AG04449 (cell line): ENCODE results near the gene NPPB.

ENCODE experiments used
- CTCF ChIA-PET: fragments of 350-600 bp; formaldehyde crosslinking; extraction: SDS; loops from one replicate; lab custom pipeline; 2021; ENCODE audit warnings: antibody characterized with exemption; lab: Yijun Ruan, JAX
- POLR2A ChIA-PET: fragments of 400-600, 350-600 bp; formaldehyde crosslinking; extraction: SDS; loops from one replicate; lab custom pipeline; 2020; ENCODE audit warnings: antibody characterized with exemption, inconsistent platforms; lab: Yijun Ruan, JAX
- DNase-seq: peaks from one replicate; pipeline ENCODE4 v3.0.0-alpha.2; 2010; ENCODE audit warnings: low read depth, low spot score
- H3K4me3 ChIP-seq: 2 replicates; pipeline ENCODE4 v1.5.1; 2011; ENCODE audit warnings: low read depth, mild to moderate bottlenecking, control low read depth, low read length
- CTCF ChIP-seq: IDR thresholded peaks from one replicate; pipeline ENCODE4 v1.5.1; 2011; ENCODE audit warnings: mild to moderate bottlenecking, moderate library complexity, low read length, control low read depth, inconsistent platforms; ENCODE audit not compliant: insufficient read depth; ENCODE audit errors: missing control alignments

NPPB gene

GRCh38 chr1:11847667-11848372 is 10.9 kb downstream of the NPPB start, which contains the start of gene NPPA:
Gene NPPA, minus strand, starts transcription at chr1:11847783. Its CDS starts 99 bp downstream, at chr1:11847684.
- TF ChIP-seq CTCF = no peak
- H3K4me3 ChIP-seq = no peak within 1 kb of the TSS
- no peak for DNase-seq
- CTCF ChIA-PET = interaction anchor here (0.8 to 3.7 kb wide), 3 partner anchors 10 to 811 kb away, joined by 3 to 15 read pairs (median 3); no protein-coding TSS in a partner anchor
- POLR2A ChIA-PET = interaction anchor here (1.4 kb wide), 1 partner anchor 61 kb away, joined by 5 read pairs; no protein-coding TSS in a partner anchor

GRCh38 chr1:11845641-11846335 is 13.0 kb downstream of the NPPB start:
- no peak overlapping the region for H3K4me3 ChIP-seq
- no peak for DNase-seq
- ChIA-PET POLR2A (interaction anchor here (1.3 kb wide), 1 partner anchor 64 kb away, joined by 6 read pairs; no protein-coding TSS in a partner anchor), CTCF (no interaction called here)
- no peak for TF ChIP-seq CTCF

GRCh38 chr1:11842154-11843041 is 16.3 kb downstream of the NPPB start:
- no peak for DNase-seq
- ChIA-PET POLR2A (no interaction called here), CTCF (interaction anchor here (1.5 to 8.9 kb wide), 4 partner anchors 8 to 50 kb away, joined by 3 to 86 read pairs (median 28); no protein-coding TSS in a partner anchor)
- no peak overlapping the region for H3K4me3 ChIP-seq
- TF ChIP-seq CTCF = no peak

GRCh38 chr1:11841245-11842153 is 17.2 kb downstream of the NPPB start:
- DNase-seq = no peak
- H3K4me3 ChIP-seq = no peak overlapping the region
- POLR2A ChIA-PET = interaction anchor here (0.8 kb wide), 1 partner anchor 67 kb away, joined by 3 read pairs; no protein-coding TSS in a partner anchor
- TF ChIP-seq CTCF = no peak
- CTCF ChIA-PET = interaction anchor here (1.1 to 8.9 kb wide), 9 partner anchors 7 to 125 kb away, joined by 3 to 86 read pairs (median 5); no protein-coding TSS in a partner anchor
